Measurements from ENCODE around the gene DCC.

DCC gene

GRCh38 chr18:52422985-52423601 lies 83.1 kb downstream of the DCC start:
- no peak for DNase-seq (ENCODE audit: low read depth)

- DNase-seq (ENCODE audit: low read depth), result no peak
Measured at GRCh38 chr18:52426041-52426440, 86.0 kb downstream of the DCC start.

- DNase-seq (ENCODE audit: low read depth), result no peak
Measured at GRCh38 chr18:52426462-52426861, 86.5 kb downstream of the DCC start.

GRCh38 chr18:52427521-52428175 lies 87.7 kb downstream of the DCC start:
- DNase-seq (ENCODE audit: low read depth), result no peak

- DNase-seq (ENCODE audit: low read depth), result no peak
Measured at GRCh38 chr18:52431683-52432082, 91.7 kb downstream of the DCC start.

GRCh38 chr18:52433797-52434196 lies 93.8 kb downstream of the DCC start:
- DNase-seq (ENCODE audit: low read depth), result no peak

GRCh38 chr18:52435301-52435700 lies 95.3 kb downstream of the DCC start:
- DNase-seq (ENCODE audit: low read depth), result no peak

- DNase-seq (ENCODE audit: low read depth), result no peak
Measured at GRCh38 chr18:52437161-52437560, 97.2 kb downstream of the DCC start.

- no peak for DNase-seq (ENCODE audit: low read depth)
Measured at GRCh38 chr18:52439457-52439856, 99.5 kb downstream of the DCC start.

GRCh38 chr18:52441794-52442193 lies 101.8 kb downstream of the DCC start:
- no peak for DNase-seq (ENCODE audit: low read depth)

GRCh38 chr18:52442686-52443085 lies 102.7 kb downstream of the DCC start:
- no peak for DNase-seq (ENCODE audit: low read depth)

GRCh38 chr18:52451256-52451655 lies 111.3 kb downstream of the DCC start:
- no peak for DNase-seq (ENCODE audit: low read depth)

GRCh38 chr18:52451851-52452250 lies 111.9 kb downstream of the DCC start:
- DNase-seq (ENCODE audit: low read depth), result no peak

- DNase-seq (ENCODE audit: low read depth), result no peak
Measured at GRCh38 chr18:52452427-52452826, 112.4 kb downstream of the DCC start.

- no peak for DNase-seq (ENCODE audit: low read depth)
Measured at GRCh38 chr18:52459890-52460289, 119.9 kb downstream of the DCC start.

- DNase-seq (ENCODE audit: low read depth), result no peak
Measured at GRCh38 chr18:52462853-52463252, 122.9 kb downstream of the DCC start.

GRCh38 chr18:52465391-52465790 lies 125.4 kb downstream of the DCC start:
- no peak for DNase-seq (ENCODE audit: low read depth)

GRCh38 chr18:52468496-52468895 lies 128.5 kb downstream of the DCC start:
- DNase-seq (ENCODE audit: low read depth), result no peak

GRCh38 chr18:52475325-52475724 lies 135.3 kb downstream of the DCC start:
- no peak for DNase-seq (ENCODE audit: low read depth)

- no peak for DNase-seq (ENCODE audit: low read depth)
Measured at GRCh38 chr18:52481116-52481515, 141.1 kb downstream of the DCC start.

GRCh38 chr18:52484977-52485376 lies 145.0 kb downstream of the DCC start:
- DNase-seq (ENCODE audit: low read depth), result no peak

GRCh38 chr18:52486052-52486451 lies 146.1 kb downstream of the DCC start:
- no peak for DNase-seq (ENCODE audit: low read depth)

- no peak for DNase-seq (ENCODE audit: low read depth)
Measured at GRCh38 chr18:52489396-52490306, 149.7 kb downstream of the DCC start.

Measured in GM04504 (cell line).